HG02973 (cell line): Measurements from ENCODE around the gene SDF2.
"Not testable (repeated sequence)": the region's sequence is repeated elsewhere in the genome, so short reads cannot be mapped to it uniquely, and the experiment has no call there.

Experiments
- ATAC-seq: cut with Tn5 transposase; IDR thresholded peaks from one replicate; pipeline ENCODE4 v1.9.1; 2021; ENCODE audit warnings: moderate library complexity; ENCODE audit not compliant: unreplicated experiment

Gene SDF2

GRCh38 chr17:28685366-28685765 lies 23.7 kb upstream of the SDF2 start:
- ATAC-seq, result no peak

- no peak for ATAC-seq
Measured at GRCh38 chr17:28684963-28685362, 23.3 kb upstream of the SDF2 start.

GRCh38 chr17:28682655-28683054 lies 20.9 kb upstream of the SDF2 start:
- ATAC-seq, result no peak

DNA sequence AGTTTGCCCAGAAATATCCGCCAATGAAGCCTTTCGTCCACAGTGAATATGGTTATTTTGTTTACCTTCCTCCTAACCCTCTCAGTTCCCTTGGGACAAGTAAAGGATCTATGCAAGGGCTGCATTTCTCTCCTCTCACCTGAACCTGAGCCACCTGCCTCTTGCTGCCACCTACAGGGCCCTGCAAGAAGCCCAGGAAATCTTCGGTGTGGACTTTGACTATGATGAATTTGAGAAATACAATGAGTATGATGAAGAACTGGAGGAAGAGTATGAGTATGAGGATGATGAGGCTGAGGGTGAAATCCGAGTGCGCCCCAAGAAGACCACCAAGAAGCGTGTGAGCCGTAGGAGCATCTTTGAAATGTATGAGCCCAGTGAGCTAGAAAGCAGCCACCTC lies 14.3 kb upstream of the SDF2 start:
- no peak for ATAC-seq

DNA sequence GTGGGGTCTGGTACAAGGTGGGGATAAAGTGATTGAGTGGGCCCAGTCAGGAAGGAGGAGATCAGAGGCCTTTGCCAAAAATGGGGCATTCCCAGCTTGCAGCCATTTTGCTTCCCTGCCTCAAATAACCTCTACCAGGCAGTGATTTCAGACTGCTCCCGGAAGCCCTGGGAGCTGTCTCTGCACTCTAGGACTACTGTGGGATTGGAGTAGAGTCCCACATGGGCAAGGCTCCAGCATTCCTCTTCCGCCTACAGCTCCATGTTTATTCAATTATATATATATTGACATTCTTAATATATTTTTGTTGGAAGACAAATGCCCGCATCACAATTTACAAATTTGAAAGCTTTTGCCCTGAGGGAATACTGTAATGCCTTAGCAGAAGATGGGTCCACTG lies 13.8 kb upstream of the SDF2 start:
- ATAC-seq, result no peak

DNA sequence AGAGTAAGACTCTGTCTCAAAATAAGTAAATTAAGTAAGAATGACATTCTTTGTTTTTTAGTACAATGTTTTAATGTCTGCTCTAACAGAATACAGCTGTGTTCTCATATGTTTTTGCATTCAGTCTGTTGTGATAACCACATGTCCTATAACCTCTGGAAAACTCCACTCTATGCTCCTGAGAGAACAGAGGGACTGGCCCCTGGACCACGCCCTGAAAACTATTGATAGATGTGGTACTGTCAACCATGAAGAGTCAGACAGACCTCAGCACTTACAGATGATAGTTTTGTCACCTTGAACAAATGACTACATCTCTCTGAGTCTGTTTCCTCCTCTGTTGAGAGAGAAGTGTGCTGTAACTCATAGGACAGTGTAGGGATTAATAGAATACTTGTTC lies 8.2 kb upstream of the SDF2 start:
- ATAC-seq, result no peak

- ATAC-seq, result no peak
Measured at GRCh38 chr17:28667870-28668269, 6.2 kb upstream of the SDF2 start.

GRCh38 chr17:28665994-28666393 lies 4.3 kb upstream of the SDF2 start:
- no peak for ATAC-seq

- ATAC-seq, result no peak
Measured at GRCh38 chr17:28663723-28664122, 2.0 kb upstream of the SDF2 start.

- ATAC-seq, result peak; percentile 6
Measured at GRCh38 chr17:28662527-28662829, 772 bp upstream of the SDF2 start.

DNA sequence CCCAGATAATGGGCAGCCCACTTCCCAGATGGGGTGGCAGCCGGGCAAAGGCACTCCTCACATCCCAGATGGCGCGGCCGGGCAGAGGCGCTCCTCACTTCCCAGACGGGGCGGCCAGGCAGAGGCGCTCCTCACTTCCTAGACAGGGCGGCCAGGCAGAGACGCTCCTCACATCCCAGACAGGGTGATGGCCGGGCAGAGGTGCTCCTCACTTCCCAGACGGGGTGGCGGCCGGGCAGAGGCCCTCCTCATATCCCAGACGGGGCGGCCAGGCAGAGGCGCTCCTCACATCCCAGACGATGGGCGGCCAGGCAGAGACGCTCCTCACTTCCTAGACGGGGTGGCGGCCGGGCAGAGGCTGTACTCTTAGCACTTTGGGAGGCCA lies 2.2 kb downstream of the SDF2 start:
- not testable (repeated sequence) for ATAC-seq

DNA sequence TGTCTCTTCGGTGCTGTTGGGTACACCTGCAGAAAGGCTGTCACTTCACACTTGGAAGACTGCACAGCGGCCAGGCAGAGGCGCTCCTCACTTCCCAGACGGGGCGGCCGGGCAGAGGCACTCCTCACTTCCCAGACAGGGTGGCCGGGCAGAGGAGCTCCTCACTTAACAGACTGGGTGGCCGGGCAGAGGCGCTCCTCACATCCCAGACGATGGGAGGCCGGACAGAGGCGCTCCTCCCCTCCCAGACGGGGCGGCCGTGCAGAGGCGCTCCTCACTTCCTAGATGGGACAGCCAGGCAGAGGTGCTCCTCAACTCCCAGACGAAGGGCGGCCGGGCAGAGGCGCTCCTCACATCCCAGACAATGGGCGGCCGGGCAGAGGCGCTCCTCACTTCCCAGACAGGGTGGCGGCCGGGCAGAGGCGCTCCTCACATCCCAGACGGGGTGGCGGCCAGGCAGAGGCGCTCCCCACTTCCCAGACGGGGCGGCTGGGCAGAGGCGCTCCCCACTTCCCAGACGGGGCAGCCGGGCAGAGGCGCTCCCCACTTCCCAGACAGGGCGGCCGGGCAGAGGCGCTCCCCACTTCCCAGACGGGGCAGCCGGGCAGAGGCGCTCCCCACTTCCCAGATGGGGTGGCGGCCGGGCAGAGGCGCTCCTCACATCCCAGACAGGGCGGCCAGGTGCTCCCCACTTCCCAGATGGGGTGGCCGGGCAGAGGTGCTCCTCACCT lies 2.8 kb downstream of the SDF2 start:
- not testable (repeated sequence) for ATAC-seq

DNA sequence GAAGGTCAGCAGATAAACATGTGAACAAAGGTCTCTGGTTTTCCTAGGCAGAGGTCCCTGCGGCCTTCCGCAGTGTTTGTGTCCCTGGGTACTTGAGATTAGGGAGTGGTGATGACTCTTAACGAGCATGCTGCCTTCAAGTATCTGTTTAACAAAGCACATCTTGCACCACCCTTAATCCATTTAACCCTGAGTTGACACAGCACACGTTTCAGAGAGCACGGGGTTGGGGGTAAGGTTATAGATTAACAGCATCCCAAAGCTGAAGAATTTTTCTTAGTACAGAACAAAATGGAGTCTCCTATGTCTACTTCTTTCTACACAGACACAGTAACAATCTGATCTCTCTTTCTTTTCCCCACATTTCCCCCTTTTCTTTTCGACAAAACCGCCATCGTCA lies 3.4 kb downstream of the SDF2 start:
- not testable (repeated sequence) for ATAC-seq

DNA sequence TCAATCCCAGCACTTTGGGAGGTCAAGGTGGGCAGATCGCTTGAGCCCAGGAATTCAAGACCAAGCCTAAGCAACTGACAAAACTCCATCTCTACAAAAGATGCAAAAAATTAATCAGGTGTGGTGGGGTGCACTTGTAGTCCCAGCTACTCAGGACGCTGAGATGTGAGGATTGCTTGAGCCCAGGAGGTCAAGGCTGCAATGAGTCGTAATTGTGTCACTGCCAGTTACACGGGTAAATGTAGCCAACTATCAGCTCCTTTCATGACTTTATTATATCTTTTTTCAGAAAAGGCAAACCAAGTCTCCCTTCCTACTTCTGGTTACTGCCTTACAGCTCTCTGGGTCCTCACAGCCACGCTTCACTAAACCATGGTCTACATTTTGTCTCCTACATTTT lies 4.0 kb downstream of the SDF2 start:
- ATAC-seq, result no peak

DNA sequence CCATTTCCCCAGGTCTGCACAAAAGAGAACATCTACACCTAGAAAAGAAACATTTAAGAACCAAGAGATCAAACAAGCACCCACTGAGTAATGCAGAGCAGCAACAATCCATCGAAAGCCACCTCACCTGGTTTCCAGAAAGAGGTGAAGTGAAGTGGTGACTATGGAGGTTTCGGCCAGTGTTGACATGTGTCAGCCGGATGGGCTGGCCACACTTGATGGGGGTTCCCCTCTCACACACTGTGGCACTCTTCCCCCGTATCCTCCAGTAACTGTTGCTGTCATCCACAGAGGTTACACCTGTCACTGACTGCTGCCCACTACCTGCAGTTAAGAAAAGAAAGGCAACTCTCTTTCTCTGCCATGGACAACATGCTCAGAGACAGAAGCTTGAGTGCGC lies 6.5 kb downstream of the SDF2 start:
- no peak for ATAC-seq

GRCh38 chr17:28648698-28649097 lies 13.0 kb downstream of the SDF2 start:
- ATAC-seq, result no peak

DNA sequence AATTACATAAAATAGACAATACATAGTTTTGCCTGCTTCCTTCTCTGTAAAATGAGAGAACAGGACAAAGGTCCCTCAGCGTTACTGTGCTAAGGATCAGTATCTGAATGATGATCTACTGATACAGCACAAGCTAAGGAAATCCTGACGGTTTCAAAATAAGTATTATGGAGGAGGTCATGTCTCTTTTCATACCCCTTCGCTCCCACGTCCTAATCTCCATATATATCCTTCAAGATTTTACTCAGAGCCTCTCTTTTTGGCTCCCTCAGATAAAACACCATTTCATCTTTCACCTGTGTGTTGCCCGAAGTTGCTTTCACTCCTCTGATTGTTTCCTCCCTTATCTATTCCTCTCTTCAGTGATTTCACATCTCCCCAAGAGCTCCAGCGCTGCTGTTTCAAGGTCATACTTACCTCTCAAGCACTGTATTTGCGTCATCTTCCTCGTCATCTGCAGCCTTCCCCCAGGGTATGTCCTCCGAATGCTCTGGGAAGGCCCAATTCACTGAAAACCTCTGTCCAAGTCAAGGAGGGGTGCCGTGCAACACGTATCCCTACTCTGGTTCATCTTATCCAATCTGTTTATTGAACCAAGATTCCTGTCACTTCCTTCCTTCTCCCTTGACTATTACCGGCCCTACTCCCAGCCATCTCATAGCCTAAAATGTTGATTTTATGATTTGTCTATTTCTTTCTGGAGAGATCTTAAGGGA lies 15.5 kb downstream of the SDF2 start:
- ATAC-seq, result no peak

- no peak for ATAC-seq
Measured at GRCh38 chr17:28645576-28645939, 16.1 kb downstream of the SDF2 start.

DNA sequence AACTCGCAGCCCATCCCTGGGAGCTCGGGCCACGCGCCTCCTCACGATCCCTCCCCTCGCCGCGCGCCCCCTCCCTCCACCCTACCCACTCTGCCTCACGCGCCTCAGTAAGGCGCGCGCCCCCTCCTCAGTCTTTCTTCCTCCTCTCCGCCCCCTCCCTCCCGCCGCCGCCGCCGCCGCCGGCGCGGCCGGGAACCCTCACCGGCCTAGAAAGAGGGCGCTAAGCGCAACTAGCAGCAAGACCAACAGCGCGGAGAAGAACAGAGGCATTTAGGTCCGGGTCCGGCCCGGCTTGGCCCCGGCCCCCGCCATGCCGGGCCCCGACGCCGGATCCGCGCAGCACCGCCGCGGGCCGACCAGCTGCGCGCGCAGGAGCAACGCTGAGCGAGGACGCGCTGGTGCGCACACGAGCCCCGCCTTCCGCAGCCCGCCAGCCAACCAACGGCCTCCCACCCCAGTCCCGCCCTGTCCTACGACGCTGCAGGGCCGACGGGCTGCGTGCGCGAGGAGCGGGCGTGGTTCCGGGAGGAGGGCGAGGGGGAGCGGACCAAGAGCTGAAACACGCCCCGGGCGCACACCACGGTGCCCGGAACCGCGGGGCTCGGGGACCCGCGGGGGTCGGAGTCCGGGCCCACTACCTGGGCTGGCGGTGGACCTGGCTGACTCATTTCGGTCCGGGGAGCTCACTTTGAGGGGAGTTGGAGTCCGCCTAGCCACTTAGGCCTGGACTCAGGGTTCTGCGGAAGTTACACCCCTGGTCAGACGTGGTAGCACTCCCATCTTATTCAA lies 16.7 kb downstream of the SDF2 start, which contains the start of gene BLTP2:
TSS of gene BLTP2 (minus strand) at position 372 of the 789 bp plus-strand sequence. CDS start at position 270, 102 bp downstream.
- peak; percentile 88 for ATAC-seq

- peak; percentile 9 for ATAC-seq
Measured at GRCh38 chr17:28643983-28644786, 17.5 kb downstream of the SDF2 start.

GRCh38 chr17:28641579-28641978 lies 20.1 kb downstream of the SDF2 start:
- no peak for ATAC-seq
